ENCODE data around the gene STK11IP. TPM values are rescaled to one million over a fixed set of nuclear protein-coding genes. Genes with fewer than 3 reads are reported as not detected.

STK11IP gene
- total RNA-seq, 2 experiments from 2014 or later = 35.3 to 40.3 TPM

GRCh38 chr2:219620546-219620945 is 22.9 kb downstream of the STK11IP start:
- H3K27me3 Mint-ChIP-seq = peaks cover 21% of the 10 kb centered on the region
- H3K9me3 Mint-ChIP-seq = no peaks in the 10 kb centered on the region
- H3K4me3 Mint-ChIP-seq = no peak overlapping the region
- ChIA-PET CTCF (no interaction called here), POLR2A (no interaction called here)
- DNase-seq = no peak
- no peaks in the 10 kb centered on the region for H3K4me1 Mint-ChIP-seq
- H3K36me3 Mint-ChIP-seq (ENCODE audit: low read depth) = no peaks in the 10 kb centered on the region
- no peak overlapping the region for H3K27ac Mint-ChIP-seq

- H3K4me3 Mint-ChIP-seq = no peak overlapping the region
- POLR2A ChIA-PET = no interaction called here
- peaks cover 31% of the 10 kb centered on the region for H3K27me3 Mint-ChIP-seq
- H3K9me3 Mint-ChIP-seq = no peaks in the 10 kb centered on the region
- peaks cover 4% of the 10 kb centered on the region for H3K4me1 Mint-ChIP-seq
- CTCF ChIA-PET = no interaction called here
- no peaks in the 10 kb centered on the region for H3K36me3 Mint-ChIP-seq (ENCODE audit: low read depth)
- DNase-seq = no peak
- H3K27ac Mint-ChIP-seq = no peak overlapping the region
Observed at GRCh38 chr2:219621935-219622334, 24.3 kb downstream of the STK11IP start.

- H3K36me3 Mint-ChIP-seq (ENCODE audit: low read depth) = no peaks in the 10 kb centered on the region
Observed at GRCh38 chr2:219622472-219622871, 24.8 kb downstream of the STK11IP start.

GRCh38 chr2:219624565-219624964 is 26.9 kb downstream of the STK11IP start:
- DNase-seq = no peak
- Mint-ChIP-seq H3K4me3 (no peak overlapping the region), H3K4me1 (peaks cover 6% of the 10 kb centered on the region), H3K36me3 (ENCODE audit: low read depth) (no peaks in the 10 kb centered on the region), H3K9me3 (no peaks in the 10 kb centered on the region), H3K27ac (no peak overlapping the region), H3K27me3 (peaks cover 38% of the 10 kb centered on the region)
- ChIA-PET CTCF (interaction anchor here (0.9 kb wide), 1 partner anchor 18 kb away, joined by 3 read pairs; no protein-coding TSS in a partner anchor), POLR2A (no interaction called here)

More at GRCh38 chr2:219622472-219622871, 24.8 kb downstream of the STK11IP start:
- H3K4me1 Mint-ChIP-seq = peaks cover 6% of the 10 kb centered on the region
- no peak overlapping the region for H3K27ac Mint-ChIP-seq
- POLR2A ChIA-PET = no interaction called here
- CTCF ChIA-PET = no interaction called here
- H3K9me3 Mint-ChIP-seq = no peaks in the 10 kb centered on the region
- no peak overlapping the region for H3K4me3 Mint-ChIP-seq
- DNase-seq = no peak
- peaks cover 33% of the 10 kb centered on the region for H3K27me3 Mint-ChIP-seq

- H3K36me3 Mint-ChIP-seq (ENCODE audit: low read depth) = no peaks in the 10 kb centered on the region
- POLR2A ChIA-PET = no interaction called here
- CTCF ChIA-PET = interaction anchor here (1.5 kb wide), 1 partner anchor 13 kb away, joined by 4 read pairs; no protein-coding TSS in a partner anchor
- H3K27me3 Mint-ChIP-seq = peaks cover 38% of the 10 kb centered on the region
- no peaks in the 10 kb centered on the region for H3K9me3 Mint-ChIP-seq
- peaks cover 6% of the 10 kb centered on the region for H3K4me1 Mint-ChIP-seq
- H3K4me3 Mint-ChIP-seq = no peak overlapping the region
- DNase-seq = no peak
- no peak overlapping the region for H3K27ac Mint-ChIP-seq
Observed at GRCh38 chr2:219625179-219625578, 27.5 kb downstream of the STK11IP start.

- Mint-ChIP-seq H3K27me3 (peaks cover 35% of the 10 kb centered on the region), H3K27ac (no peak overlapping the region), H3K9me3 (no peaks in the 10 kb centered on the region), H3K4me1 (peaks cover 6% of the 10 kb centered on the region), H3K36me3 (ENCODE audit: low read depth) (no peaks in the 10 kb centered on the region), H3K4me3 (peak overlapping the region; percentile 62)
- POLR2A ChIA-PET = no interaction called here
- CTCF ChIA-PET = interaction anchor here (1.0 to 1.7 kb wide), 4 partner anchors 11 to 36 kb away, joined by 3 to 5 read pairs (median 4); no protein-coding TSS in a partner anchor
- DNase-seq = no peak
Observed at GRCh38 chr2:219626540-219626939, 28.9 kb downstream of the STK11IP start.

GRCh38 chr2:219627103-219628100 is 29.7 kb downstream of the STK11IP start, which contains the start of gene SLC4A3:
Gene SLC4A3 (plus strand): TSS chr2:219627630. CDS start chr2:219627993, 363 bp downstream.
- peaks cover 6% of the 10 kb centered on the region for H3K4me1 Mint-ChIP-seq
- H3K27ac Mint-ChIP-seq = no peak within 1 kb of the TSS
- H3K9me3 Mint-ChIP-seq = no peaks in the 10 kb centered on the region
- peaks cover 30% of the 10 kb centered on the region for H3K27me3 Mint-ChIP-seq
- H3K4me3 Mint-ChIP-seq = peak within 1 kb of the TSS; percentile 62
- CTCF ChIA-PET = interaction anchor here (1.0 to 1.7 kb wide), 3 partner anchors 9 to 31 kb away, joined by 3 to 5 read pairs (median 3); no protein-coding TSS in a partner anchor
- POLR2A ChIA-PET = no interaction called here
- no peaks in the 10 kb centered on the region for H3K36me3 Mint-ChIP-seq (ENCODE audit: low read depth)
- DNase-seq = no peak

GRCh38 chr2:219628235-219628985 is 30.8 kb downstream of the STK11IP start:
- H3K4me3 Mint-ChIP-seq = no peak overlapping the region
- no peak overlapping the region for H3K27ac Mint-ChIP-seq
- DNase-seq = no peak
- H3K9me3 Mint-ChIP-seq = no peaks in the 10 kb centered on the region
- H3K36me3 Mint-ChIP-seq (ENCODE audit: low read depth) = no peaks in the 10 kb centered on the region
- H3K4me1 Mint-ChIP-seq = peaks cover 6% of the 10 kb centered on the region
- CTCF ChIA-PET = interaction anchor here (0.9 to 3.0 kb wide), 3 partner anchors 8 to 18 kb away, joined by 3 to 8 read pairs (median 6); no protein-coding TSS in a partner anchor
- H3K27me3 Mint-ChIP-seq = peaks cover 30% of the 10 kb centered on the region
- POLR2A ChIA-PET = no interaction called here

GRCh38 chr2:219628986-219629901 is 31.6 kb downstream of the STK11IP start:
- H3K4me3 Mint-ChIP-seq = no peak overlapping the region
- peaks cover 6% of the 10 kb centered on the region for H3K4me1 Mint-ChIP-seq
- DNase-seq = no peak
- H3K9me3 Mint-ChIP-seq = no peaks in the 10 kb centered on the region
- peaks cover 27% of the 10 kb centered on the region for H3K27me3 Mint-ChIP-seq
- no peaks in the 10 kb centered on the region for H3K36me3 Mint-ChIP-seq (ENCODE audit: low read depth)
- CTCF ChIA-PET = interaction anchor here (0.9 to 3.0 kb wide), 3 partner anchors 8 to 19 kb away, joined by 3 to 8 read pairs (median 6); no protein-coding TSS in a partner anchor
- H3K27ac Mint-ChIP-seq = no peak overlapping the region
- POLR2A ChIA-PET = no interaction called here

GRCh38 chr2:219629976-219630695 is 32.5 kb downstream of the STK11IP start:
- no peak overlapping the region for H3K4me3 Mint-ChIP-seq
- H3K9me3 Mint-ChIP-seq = no peaks in the 10 kb centered on the region
- CTCF ChIA-PET = interaction anchor here (2.4 to 3.0 kb wide), 2 partner anchors 12 to 20 kb away, joined by 6 to 9 read pairs; no protein-coding TSS in a partner anchor
- POLR2A ChIA-PET = no interaction called here
- peaks cover 6% of the 10 kb centered on the region for H3K4me1 Mint-ChIP-seq
- H3K27ac Mint-ChIP-seq = no peak overlapping the region
- H3K27me3 Mint-ChIP-seq = peaks cover 20% of the 10 kb centered on the region
- no peak for DNase-seq
- H3K36me3 Mint-ChIP-seq (ENCODE audit: low read depth) = no peaks in the 10 kb centered on the region

- Mint-ChIP-seq H3K27me3 (peaks cover 17% of the 10 kb centered on the region), H3K36me3 (ENCODE audit: low read depth) (no peaks in the 10 kb centered on the region), H3K4me1 (peaks cover 6% of the 10 kb centered on the region), H3K27ac (no peak overlapping the region), H3K9me3 (no peaks in the 10 kb centered on the region), H3K4me3 (no peak overlapping the region)
- CTCF ChIA-PET = interaction anchor here (2.1 to 3.0 kb wide), 3 partner anchors 11 to 21 kb away, joined by 6 to 9 read pairs (median 6); no protein-coding TSS in a partner anchor
- no peak for DNase-seq
- POLR2A ChIA-PET = no interaction called here
Observed at GRCh38 chr2:219630770-219631405, 33.2 kb downstream of the STK11IP start.
